ENCODE results near the gene ATP5F1C. TPM values are rescaled to one million over a fixed set of nuclear protein-coding genes. Genes with fewer than 3 reads are reported as not detected.

ATP5F1C gene
- total RNA-seq, 1 experiment from 2014 or later = 288 TPM

DNA sequence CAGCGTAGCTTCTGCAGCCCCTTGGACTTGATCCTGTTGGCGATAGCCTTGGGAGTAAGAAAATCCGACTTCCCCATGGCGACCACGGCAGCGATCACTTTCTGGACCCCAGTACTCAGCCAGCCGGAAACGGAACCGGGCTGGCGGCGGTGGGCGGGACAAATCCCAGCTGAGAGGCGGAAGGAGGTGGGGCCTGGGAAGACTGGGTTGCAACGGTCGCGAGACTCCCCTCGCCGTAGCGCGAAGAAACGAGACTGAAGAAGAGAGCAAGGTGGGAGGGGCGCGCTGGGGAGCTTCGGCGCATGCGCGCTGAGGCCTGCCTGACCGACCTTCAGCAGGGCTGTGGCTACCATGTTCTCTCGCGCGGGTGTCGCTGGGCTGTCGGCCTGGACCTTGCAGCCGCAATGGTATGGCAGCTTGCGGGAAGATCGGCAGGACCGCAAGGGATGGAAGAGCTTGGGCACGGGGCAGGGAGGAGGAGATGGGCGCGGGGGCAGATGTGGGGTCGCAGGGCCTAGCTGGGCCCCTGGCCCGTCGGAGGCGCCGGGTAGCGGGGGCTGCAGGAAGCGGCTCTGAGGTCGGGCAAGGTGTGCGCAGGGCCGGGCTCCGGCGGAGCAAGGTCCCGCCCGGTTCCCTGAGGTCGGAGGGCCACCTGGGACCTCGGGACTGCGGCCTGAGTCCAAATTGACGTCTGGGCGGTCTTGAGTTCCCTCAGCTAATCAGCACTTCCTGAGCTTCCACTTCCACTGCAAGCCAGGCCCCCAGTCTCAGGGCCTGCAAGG lies at the start of gene ATP5F1C, which contains the start of gene KIN (continued):
- TF ChIP-seq, protein P1, sequence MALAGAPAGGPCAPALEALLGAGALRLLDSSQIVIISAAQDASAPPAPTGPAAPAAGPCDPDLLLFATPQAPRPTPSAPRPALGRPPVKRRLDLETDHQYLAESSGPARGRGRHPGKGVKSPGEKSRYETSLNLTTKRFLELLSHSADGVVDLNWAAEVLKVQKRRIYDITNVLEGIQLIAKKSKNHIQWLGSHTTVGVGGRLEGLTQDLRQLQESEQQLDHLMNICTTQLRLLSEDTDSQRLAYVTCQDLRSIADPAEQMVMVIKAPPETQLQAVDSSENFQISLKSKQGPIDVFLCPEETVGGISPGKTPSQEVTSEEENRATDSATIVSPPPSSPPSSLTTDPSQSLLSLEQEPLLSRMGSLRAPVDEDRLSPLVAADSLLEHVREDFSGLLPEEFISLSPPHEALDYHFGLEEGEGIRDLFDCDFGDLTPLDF (CRISPR knock-in tag; IDR thresholded peaks at IDR 0.05) = peak; percentile 69; the same call in 1 of the 2 replicates
- no peak for TF ChIP-seq ATF2 (CRISPR knock-in tag; IDR thresholded peaks at IDR 0.05; ENCODE audit: borderline replicate concordance, low read depth)
- TF ChIP-seq FOXP1 (CRISPR knock-in tag; IDR thresholded peaks at IDR 0.05; ENCODE audit: borderline replicate concordance) = peak; percentile 89
- 0 out of 2 replicates have a peak, but pooled peaks have one; percentile 33 for TF ChIP-seq ZNF416 (CRISPR knock-in tag; IDR thresholded peaks at IDR 0.05)
- TF ChIP-seq ZNF423 (CRISPR knock-in tag; IDR thresholded peaks at IDR 0.05) = no peak
- TF ChIP-seq ZBTB43 (CRISPR knock-in tag; IDR thresholded peaks at IDR 0.05) = peak; percentile 89
- TF ChIP-seq, protein P2, sequence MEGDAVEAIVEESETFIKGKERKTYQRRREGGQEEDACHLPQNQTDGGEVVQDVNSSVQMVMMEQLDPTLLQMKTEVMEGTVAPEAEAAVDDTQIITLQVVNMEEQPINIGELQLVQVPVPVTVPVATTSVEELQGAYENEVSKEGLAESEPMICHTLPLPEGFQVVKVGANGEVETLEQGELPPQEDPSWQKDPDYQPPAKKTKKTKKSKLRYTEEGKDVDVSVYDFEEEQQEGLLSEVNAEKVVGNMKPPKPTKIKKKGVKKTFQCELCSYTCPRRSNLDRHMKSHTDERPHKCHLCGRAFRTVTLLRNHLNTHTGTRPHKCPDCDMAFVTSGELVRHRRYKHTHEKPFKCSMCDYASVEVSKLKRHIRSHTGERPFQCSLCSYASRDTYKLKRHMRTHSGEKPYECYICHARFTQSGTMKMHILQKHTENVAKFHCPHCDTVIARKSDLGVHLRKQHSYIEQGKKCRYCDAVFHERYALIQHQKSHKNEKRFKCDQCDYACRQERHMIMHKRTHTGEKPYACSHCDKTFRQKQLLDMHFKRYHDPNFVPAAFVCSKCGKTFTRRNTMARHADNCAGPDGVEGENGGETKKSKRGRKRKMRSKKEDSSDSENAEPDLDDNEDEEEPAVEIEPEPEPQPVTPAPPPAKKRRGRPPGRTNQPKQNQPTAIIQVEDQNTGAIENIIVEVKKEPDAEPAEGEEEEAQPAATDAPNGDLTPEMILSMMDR (IDR thresholded peaks at IDR 0.05) = no peak
- TF ChIP-seq ZNF512 (CRISPR knock-in tag; IDR thresholded peaks at IDR 0.05; ENCODE audit: borderline replicate concordance) = 0 out of 2 replicates have a peak, but pooled peaks have one; percentile 44
- TF ChIP-seq, protein P3, sequence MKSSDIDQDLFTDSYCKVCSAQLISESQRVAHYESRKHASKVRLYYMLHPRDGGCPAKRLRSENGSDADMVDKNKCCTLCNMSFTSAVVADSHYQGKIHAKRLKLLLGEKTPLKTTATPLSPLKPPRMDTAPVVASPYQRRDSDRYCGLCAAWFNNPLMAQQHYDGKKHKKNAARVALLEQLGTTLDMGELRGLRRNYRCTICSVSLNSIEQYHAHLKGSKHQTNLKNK (CRISPR knock-in tag; IDR thresholded peaks at IDR 0.05) = no peak
- peak; percentile 41; the same call in 1 of the 2 replicates for TF ChIP-seq ZNF219 (CRISPR knock-in tag; IDR thresholded peaks at IDR 0.05; ENCODE audit: borderline replicate concordance)
- TF ChIP-seq MYBL2 (CRISPR knock-in tag; IDR thresholded peaks at IDR 0.05) = peak; percentile 64; the same call in 1 of the 2 replicates
- TF ChIP-seq, protein P4, sequence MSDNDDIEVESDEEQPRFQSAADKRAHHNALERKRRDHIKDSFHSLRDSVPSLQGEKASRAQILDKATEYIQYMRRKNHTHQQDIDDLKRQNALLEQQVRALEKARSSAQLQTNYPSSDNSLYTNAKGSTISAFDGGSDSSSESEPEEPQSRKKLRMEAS (CRISPR knock-in tag; IDR thresholded peaks at IDR 0.05) = peak; percentile 82
- TF ChIP-seq IRF1 (CRISPR knock-in tag; IDR thresholded peaks at IDR 0.05) = 0 out of 2 replicates have a peak, but pooled peaks have one; percentile 11
- TF ChIP-seq GRHL2 (CRISPR knock-in tag; IDR thresholded peaks at IDR 0.05; ENCODE audit: insufficient replicate concordance, severe bottlenecking) = no peak
- peak; percentile 55 for TF ChIP-seq JUN (CRISPR knock-in tag; IDR thresholded peaks at IDR 0.05)
- no peak for TF ChIP-seq TEAD4 (CRISPR knock-in tag; IDR thresholded peaks at IDR 0.05)
- no peak for TF ChIP-seq ZNF138 (CRISPR knock-in tag; conservative IDR thresholded peaks at IDR 0.05)
- TF ChIP-seq HMGA2 (CRISPR knock-in tag; IDR thresholded peaks at IDR 0.05) = no peak
- TF ChIP-seq, protein P5, sequence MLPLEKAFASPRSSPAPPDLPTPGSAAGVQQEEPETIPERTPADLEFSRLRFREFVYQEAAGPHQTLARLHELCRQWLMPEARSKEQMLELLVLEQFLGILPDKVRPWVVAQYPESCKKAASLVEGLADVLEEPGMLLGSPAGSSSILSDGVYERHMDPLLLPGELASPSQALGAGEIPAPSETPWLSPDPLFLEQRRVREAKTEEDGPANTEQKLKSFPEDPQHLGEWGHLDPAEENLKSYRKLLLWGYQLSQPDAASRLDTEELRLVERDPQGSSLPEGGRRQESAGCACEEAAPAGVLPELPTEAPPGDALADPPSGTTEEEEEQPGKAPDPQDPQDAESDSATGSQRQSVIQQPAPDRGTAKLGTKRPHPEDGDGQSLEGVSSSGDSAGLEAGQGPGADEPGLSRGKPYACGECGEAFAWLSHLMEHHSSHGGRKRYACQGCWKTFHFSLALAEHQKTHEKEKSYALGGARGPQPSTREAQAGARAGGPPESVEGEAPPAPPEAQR (CRISPR knock-in tag; IDR thresholded peaks at IDR 0.05) = no peak
- TF ChIP-seq FOXP4 (CRISPR knock-in tag; IDR thresholded peaks at IDR 0.05) = 0 out of 2 replicates have a peak, but pooled peaks have one; percentile 48

All from WTC11 (cell line).